ENCODE measurements around the gene GALNT18.

Gene GALNT18

GRCh38 chr11:11543656-11544055, 78.1 kb downstream of the GALNT18 start:
- TF ChIP-seq BACH2 (CRISPR knock-in tag; IDR thresholded peaks at IDR 0.05; ENCODE audit: borderline replicate concordance): no peak
- no peak for TF ChIP-seq ZFP3 (CRISPR knock-in tag; IDR thresholded peaks at IDR 0.05)
- TF ChIP-seq ZNF8 (CRISPR knock-in tag; IDR thresholded peaks at IDR 0.05): no peak
- ATAC-seq: no peak

GRCh38 chr11:11540157-11540556, 81.6 kb downstream of the GALNT18 start:
- no peak for ATAC-seq
- TF ChIP-seq ARNTL (CRISPR knock-in tag; IDR thresholded peaks at IDR 0.05; ENCODE audit: borderline replicate concordance, low read depth) (no peak), TCF4 (CRISPR knock-in tag; IDR thresholded peaks at IDR 0.05; ENCODE audit: borderline replicate concordance) (no peak), ZNF70 (CRISPR knock-in tag; IDR thresholded peaks at IDR 0.05) (no peak), CSRNP3 (CRISPR knock-in tag; IDR thresholded peaks at IDR 0.05) (no peak), ZFP3 (CRISPR knock-in tag; IDR thresholded peaks at IDR 0.05) (no peak), OSR1 (CRISPR knock-in tag; IDR thresholded peaks at IDR 0.05) (no peak), ZC3H10 (CRISPR knock-in tag; IDR thresholded peaks at IDR 0.05) (no peak), ZNF565 (CRISPR knock-in tag; conservative IDR thresholded peaks at IDR 0.05; ENCODE audit: low read depth) (no peak)
- TF ChIP-seq, protein P1, sequence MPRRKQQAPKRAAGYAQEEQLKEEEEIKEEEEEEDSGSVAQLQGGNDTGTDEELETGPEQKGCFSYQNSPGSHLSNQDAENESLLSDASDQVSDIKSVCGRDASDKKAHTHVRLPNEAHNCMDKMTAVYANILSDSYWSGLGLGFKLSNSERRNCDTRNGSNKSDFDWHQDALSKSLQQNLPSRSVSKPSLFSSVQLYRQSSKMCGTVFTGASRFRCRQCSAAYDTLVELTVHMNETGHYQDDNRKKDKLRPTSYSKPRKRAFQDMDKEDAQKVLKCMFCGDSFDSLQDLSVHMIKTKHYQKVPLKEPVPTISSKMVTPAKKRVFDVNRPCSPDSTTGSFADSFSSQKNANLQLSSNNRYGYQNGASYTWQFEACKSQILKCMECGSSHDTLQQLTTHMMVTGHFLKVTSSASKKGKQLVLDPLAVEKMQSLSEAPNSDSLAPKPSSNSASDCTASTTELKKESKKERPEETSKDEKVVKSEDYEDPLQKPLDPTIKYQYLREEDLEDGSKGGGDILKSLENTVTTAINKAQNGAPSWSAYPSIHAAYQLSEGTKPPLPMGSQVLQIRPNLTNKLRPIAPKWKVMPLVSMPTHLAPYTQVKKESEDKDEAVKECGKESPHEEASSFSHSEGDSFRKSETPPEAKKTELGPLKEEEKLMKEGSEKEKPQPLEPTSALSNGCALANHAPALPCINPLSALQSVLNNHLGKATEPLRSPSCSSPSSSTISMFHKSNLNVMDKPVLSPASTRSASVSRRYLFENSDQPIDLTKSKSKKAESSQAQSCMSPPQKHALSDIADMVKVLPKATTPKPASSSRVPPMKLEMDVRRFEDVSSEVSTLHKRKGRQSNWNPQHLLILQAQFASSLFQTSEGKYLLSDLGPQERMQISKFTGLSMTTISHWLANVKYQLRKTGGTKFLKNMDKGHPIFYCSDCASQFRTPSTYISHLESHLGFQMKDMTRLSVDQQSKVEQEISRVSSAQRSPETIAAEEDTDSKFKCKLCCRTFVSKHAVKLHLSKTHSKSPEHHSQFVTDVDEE (CRISPR knock-in tag; IDR thresholded peaks at IDR 0.05): no peak
- TF ChIP-seq, protein P2, sequence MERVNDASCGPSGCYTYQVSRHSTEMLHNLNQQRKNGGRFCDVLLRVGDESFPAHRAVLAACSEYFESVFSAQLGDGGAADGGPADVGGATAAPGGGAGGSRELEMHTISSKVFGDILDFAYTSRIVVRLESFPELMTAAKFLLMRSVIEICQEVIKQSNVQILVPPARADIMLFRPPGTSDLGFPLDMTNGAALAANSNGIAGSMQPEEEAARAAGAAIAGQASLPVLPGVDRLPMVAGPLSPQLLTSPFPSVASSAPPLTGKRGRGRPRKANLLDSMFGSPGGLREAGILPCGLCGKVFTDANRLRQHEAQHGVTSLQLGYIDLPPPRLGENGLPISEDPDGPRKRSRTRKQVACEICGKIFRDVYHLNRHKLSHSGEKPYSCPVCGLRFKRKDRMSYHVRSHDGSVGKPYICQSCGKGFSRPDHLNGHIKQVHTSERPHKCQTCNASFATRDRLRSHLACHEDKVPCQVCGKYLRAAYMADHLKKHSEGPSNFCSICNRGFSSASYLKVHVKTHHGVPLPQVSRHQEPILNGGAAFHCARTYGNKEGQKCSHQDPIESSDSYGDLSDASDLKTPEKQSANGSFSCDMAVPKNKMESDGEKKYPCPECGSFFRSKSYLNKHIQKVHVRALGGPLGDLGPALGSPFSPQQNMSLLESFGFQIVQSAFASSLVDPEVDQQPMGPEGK (CRISPR knock-in tag; IDR thresholded peaks at IDR 0.05; ENCODE audit: borderline replicate concordance): no peak

DNA sequence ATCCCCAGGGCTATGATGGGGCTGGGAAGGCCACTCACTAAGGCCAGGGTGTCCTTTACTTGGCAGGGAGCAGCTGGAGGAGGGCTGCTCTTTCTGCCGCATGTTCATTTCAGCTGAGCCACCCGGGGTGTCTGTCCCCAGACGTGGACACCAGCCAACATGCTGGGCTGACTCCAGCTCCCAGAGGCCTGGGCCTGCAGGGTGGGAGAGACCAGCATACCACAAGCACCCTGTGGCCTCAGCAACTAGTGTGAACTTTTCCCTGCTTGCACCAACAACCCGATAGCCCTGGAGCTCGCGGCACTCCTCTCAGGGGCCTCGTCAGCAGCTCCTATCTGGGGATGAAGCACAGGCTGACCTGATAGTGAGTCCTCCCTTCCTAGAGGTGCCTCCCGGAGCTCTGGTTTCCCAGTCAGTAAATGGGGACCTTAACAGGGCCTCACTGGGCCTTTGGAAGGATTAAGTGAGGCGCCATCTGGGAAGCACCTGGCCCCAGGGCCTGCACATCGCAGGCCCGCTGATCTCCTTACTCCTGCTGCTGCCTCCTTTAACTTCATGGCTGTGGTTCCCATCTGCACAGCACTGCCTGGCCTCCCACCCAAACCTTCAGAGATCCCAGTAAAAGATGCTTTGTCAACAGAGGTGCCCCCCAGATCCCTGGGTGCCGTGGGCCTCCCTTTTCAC, 83.4 kb downstream of the GALNT18 start:
- ATAC-seq: peak; percentile 47; the same call in 2 of the 3 replicates
- TF ChIP-seq RARB (CRISPR knock-in tag; IDR thresholded peaks at IDR 0.05) (no peak), TOX (CRISPR knock-in tag; IDR thresholded peaks at IDR 0.05; ENCODE audit: borderline replicate concordance) (no peak), ARNTL (CRISPR knock-in tag; IDR thresholded peaks at IDR 0.05; ENCODE audit: borderline replicate concordance, low read depth) (no peak), OSR1 (CRISPR knock-in tag; IDR thresholded peaks at IDR 0.05) (no peak), CSDC2 (CRISPR knock-in tag; IDR thresholded peaks at IDR 0.05) (no peak), SNAI2 (CRISPR knock-in tag; IDR thresholded peaks at IDR 0.05) (no peak), ZFP30 (CRISPR knock-in tag; IDR thresholded peaks at IDR 0.05) (no peak), ESRRG (CRISPR knock-in tag; IDR thresholded peaks at IDR 0.05) (no peak), PPARA (CRISPR knock-in tag; IDR thresholded peaks at IDR 0.05; ENCODE audit: borderline replicate concordance) (no peak), ZNF565 (CRISPR knock-in tag; conservative IDR thresholded peaks at IDR 0.05; ENCODE audit: low read depth) (no peak)
- TF ChIP-seq, protein P3, sequence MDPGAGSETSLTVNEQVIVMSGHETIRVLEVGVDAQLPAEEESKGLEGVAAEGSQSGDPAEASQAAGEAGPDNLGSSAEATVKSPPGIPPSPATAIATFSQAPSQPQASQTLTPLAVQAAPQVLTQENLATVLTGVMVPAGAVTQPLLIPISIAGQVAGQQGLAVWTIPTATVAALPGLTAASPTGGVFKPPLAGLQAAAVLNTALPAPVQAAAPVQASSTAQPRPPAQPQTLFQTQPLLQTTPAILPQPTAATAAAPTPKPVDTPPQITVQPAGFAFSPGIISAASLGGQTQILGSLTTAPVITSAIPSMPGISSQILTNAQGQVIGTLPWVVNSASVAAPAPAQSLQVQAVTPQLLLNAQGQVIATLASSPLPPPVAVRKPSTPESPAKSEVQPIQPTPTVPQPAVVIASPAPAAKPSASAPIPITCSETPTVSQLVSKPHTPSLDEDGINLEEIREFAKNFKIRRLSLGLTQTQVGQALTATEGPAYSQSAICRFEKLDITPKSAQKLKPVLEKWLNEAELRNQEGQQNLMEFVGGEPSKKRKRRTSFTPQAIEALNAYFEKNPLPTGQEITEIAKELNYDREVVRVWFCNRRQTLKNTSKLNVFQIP (CRISPR knock-in tag; IDR thresholded peaks at IDR 0.05; ENCODE audit: borderline replicate concordance, low read depth): no peak

GRCh38 chr11:11537871-11538270, 83.9 kb downstream of the GALNT18 start:
- no peak; the same call in 2 of the 3 replicates for ATAC-seq
- TF ChIP-seq TCF4 (CRISPR knock-in tag; IDR thresholded peaks at IDR 0.05; ENCODE audit: borderline replicate concordance) (peak; percentile 61; the same call in 1 of the 2 replicates), PPARA (CRISPR knock-in tag; IDR thresholded peaks at IDR 0.05; ENCODE audit: borderline replicate concordance) (no peak)

All from SK-N-SH treated with all-trans-retinoic acid at 6 μM for 48 hours (cell line).